GM18508 (cell line): Measurements from ENCODE around the gene UBXN10.

ENCODE experiments used
- ATAC-seq: cut with Tn5 transposase; IDR thresholded peaks from one replicate; pipeline ENCODE4 v1.9.1; 2021; ENCODE audit warnings: moderate number of reproducible peaks; ENCODE audit not compliant: insufficient read depth, unreplicated experiment

Gene UBXN10

GRCh38 chr1:20185834-20186782 is at the start of gene UBXN10, which contains the start of gene PLA2G2C:
Gene UBXN10, plus strand, starts transcription at chr1:20186096. Its CDS starts 4,466 bp downstream, at chr1:20190562.
Gene PLA2G2C, minus strand, starts transcription at chr1:20186518. Its CDS starts 9,155 bp downstream, at chr1:20177363.
- ATAC-seq = no peak

DNA sequence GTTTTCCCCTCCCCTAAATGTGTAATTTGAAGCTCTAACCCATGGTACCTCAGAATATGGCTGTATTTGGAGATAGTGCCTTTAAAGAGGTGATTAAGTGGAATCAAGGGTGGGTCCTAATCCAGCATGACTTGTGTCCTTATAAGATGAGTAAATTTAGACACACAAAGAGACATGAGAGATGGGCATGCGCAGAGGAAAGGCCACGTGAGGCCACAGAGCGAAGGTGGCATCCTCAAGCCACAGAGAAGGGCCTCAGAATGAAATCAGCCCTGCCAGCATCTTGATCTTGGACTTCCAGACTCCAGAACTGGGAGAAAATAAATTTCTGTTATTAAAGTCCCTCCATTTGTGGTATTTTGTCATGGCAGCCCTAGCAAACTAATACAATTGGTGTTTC is 49.6 kb upstream of the UBXN10 start:
- ATAC-seq = no peak

DNA sequence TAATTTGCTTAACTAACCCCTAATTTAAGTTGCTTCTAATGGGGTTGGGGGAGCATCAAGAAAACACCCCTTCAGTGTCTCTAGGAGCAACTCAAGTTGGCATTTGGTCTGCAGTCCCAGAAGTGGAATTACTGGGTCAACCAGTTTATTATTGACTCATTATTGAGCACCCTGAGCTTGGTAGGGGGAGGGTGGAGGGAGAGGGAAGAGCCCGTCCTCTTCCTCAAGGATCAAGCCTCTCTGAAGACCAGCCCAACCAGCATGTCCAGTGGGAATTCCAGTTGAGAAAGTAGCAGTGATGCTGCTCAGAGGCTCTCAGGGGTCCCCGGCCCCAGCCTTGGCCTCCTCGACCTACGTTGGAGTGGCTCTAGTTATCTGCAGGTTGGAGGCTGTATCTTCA is 48.8 kb upstream of the UBXN10 start:
- no peak for ATAC-seq

DNA sequence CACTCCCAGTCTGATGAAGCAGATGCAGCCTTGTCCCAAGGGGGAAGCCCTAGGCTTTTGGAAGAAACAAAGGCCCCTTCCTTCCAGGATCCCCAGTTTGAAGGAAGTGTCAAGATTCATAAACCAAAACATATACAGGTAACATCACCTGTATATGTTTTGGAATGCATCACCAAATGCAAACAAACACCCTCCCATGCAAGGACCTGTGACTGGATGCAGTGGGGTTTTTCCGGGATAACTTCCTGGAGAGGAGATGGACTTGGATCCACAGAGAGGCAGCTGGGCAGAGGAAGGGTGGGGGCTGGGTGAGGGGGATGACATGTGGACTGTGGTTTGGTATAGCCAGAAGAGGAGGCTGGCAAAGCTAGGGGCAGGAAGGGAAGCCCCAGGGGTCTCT is 48.3 kb upstream of the UBXN10 start:
- no peak for ATAC-seq

DNA sequence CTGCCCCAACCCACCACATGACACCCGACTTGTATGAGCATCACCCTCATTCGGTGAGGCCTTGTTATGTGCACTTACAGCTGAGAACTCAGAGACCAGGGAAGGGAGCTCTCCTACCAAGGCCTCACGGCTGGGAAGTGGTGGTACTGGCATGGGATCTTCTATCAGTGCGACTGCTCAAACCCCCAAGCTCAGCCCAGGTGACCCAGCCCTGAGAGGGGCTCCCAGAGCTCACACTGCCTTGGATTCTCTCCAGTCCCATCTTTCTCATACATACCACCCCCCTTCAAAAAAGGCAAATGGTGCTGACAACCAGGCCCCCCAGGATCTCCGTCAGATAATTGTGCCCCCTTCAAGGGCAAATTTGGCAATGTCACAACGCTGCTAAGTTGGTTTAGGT is 47.5 kb upstream of the UBXN10 start:
- ATAC-seq = no peak

DNA sequence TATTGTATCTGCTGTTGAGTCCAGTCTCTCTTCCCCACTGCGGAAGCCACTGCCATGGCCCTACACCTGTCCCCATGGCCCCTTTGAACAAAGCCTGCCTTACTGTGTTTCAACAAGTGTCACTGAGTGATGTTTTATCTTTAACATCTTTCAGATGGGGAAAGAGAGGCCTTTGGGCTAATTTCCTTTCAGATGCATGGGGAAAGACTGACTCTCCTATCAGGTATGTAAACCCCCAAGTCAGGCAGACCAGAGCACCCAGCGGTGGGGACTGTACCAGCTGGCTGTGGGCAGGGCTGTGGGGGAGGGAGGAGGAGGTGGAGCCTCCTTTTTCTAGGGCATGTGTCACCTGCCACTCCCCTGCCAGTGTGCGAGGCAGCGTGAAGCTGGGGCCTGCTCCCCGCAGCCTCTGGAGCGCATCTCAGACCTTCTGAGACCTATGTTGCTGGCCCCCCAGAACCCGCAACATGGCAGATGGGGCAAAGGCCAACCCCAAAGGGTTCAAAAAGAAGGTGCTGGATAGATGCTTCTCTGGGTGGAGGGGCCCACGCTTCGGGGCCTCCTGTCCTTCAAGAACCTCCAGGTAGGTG is 46.8 kb upstream of the UBXN10 start, which contains the start of gene PLA2G2F:
PLA2G2F (plus strand) TSS at position 363 of the 590 bp plus-strand sequence; CDS start at position 468, 105 bp downstream.
- ATAC-seq = no peak

DNA sequence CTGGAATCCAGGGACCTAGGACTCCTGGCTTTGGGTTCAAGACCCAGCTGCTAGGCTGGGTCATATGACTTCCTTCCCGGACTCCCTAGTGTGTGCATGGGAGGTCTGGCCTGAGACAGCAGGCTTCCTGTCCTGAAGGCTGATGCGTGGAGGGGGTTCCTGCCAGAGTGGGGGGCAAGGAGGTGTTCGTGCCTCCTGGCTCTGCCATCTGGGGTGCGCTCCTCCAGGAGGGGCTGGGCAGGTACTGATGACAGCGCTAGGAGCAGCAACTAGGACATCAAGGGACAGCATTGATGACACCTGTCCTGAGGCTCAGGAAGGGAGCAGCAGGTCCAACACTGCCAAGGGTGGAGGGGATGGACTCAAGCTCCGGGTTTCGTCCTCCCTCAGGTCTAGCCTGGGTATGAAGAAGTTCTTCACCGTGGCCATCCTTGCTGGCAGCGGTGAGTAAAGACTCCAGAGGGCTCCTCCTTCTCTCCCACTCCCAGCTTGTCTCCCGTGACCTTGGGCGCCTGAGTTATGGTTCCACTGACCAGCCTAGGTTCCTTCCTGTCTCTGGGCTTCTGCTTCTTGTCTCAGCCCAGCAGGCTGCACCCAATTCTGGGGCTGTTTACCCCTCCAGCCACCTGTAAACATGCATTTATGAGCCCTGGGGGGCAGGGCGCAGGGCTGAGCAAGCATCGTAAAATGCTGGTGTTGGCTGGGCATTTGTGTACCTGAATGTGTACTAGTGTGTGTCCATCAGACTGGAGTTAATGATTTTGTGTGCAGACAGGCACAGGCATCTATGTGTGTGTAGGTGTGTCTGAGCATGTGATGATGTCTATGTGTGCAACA is 45.9 kb upstream of the UBXN10 start:
- no peak for ATAC-seq

DNA sequence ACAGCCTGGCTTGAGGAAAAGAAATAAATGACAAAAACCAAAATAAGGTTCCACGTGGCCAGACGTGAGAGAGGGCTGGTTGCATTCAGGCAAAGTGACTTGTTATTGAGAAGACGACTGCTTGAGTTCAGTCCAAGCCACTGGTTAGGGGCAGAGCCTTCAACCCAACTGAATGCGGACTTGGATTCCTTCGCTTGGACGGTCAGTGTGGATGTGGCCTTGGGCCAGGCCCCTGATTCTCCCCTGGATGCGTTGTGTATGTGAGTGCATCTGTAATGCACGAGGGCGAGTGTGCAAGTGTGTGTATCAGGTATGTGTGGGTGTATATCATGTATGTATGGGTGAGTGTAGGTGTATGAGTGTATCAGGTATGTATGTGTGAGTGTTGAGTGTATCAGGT is 44.9 kb upstream of the UBXN10 start:
- ATAC-seq = no peak

- ATAC-seq = no peak
Observed at GRCh38 chr1:20141466-20141865, 44.4 kb upstream of the UBXN10 start.

GRCh38 chr1:20142001-20142710 is 43.7 kb upstream of the UBXN10 start:
- ATAC-seq = no peak

DNA sequence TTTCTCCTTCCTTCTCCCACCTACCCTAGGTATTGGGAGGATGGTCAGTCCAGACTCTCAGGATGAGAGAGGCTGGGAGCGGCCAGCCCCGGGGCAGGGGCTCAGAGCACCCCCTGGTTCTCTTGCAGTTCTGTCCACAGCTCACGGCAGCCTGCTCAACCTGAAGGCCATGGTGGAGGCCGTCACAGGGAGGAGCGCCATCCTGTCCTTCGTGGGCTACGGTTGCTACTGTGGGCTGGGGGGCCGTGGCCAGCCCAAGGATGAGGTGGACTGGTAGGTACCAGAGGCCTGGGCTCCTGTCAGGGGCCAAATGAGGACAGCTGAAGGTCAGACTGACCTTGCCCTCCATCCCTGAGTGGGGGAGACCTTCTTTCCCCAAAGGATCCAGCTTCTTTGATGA is 42.6 kb upstream of the UBXN10 start:
- no peak for ATAC-seq

- ATAC-seq = no peak
Observed at GRCh38 chr1:20143734-20144565, 41.9 kb upstream of the UBXN10 start.

- ATAC-seq = no peak
Observed at GRCh38 chr1:20147846-20148570, 37.9 kb upstream of the UBXN10 start.

- ATAC-seq = no peak
Observed at GRCh38 chr1:20148571-20149500, 37.1 kb upstream of the UBXN10 start.

GRCh38 chr1:20149601-20150325 is 36.1 kb upstream of the UBXN10 start:
- no peak for ATAC-seq

GRCh38 chr1:20150326-20150705 is 35.6 kb upstream of the UBXN10 start:
- no peak for ATAC-seq

DNA sequence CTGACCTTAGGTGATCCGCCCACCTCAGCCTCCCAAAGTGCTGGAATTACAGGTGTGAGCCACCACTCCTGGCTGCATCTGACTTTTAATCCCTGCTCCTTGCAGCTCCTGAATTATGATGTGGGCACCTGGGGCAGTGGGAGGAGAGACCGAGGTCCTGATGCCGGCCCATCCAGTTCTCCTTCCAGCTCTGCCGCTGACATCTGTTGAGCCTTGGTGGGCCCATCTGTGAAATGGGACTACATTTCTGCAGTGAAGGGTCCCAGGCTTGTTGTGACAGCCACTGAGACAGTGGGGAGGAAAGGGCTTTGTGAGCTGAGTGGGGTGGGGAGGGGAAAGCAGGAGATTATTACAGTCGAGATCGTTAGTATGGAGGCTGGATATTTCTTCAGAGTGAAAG is 34.9 kb upstream of the UBXN10 start:
- no peak for ATAC-seq
